PC-9 (cell line): ENCODE data around the gene HJV. TPM values are rescaled to one million over a fixed set of nuclear protein-coding genes. Genes with fewer than 3 reads are reported as not detected.
A peak's percentile ranks its signal among the peaks of the same experiment; 100 is the strongest.

Source experiments
- BruUV-seq: library from RNA; stranded (reverse); fragments of 400-500 nt; replicated peaks from 2 replicates; lab custom pipeline; 2021; lab: Mats Ljungman, UMichigan
- CTCF ChIA-PET: fragments of 300-600 bp; sonication (Branson Sonifier 250); formaldehyde crosslinking; loops from one replicate; lab custom pipeline; 2022; ENCODE audit warnings: antibody characterized with exemption; lab: Charles Lee
- POLR2A ChIA-PET: fragments of 300-600 bp; sonication (Branson Sonifier 250); formaldehyde crosslinking; loops from one replicate; lab custom pipeline; 2022; ENCODE audit warnings: antibody characterized with exemption; ENCODE audit not compliant: unreplicated experiment; lab: Charles Lee
- DNase-seq, 2 experiments: peaks; one replicate each; pipeline versions ENCODE4 v3.0.0 to v3.0.0-alpha.2; 2015 to 2022; ENCODE audit warnings: mixed read lengths in 1 of 2
- H2AFZ ChIP-seq: fragments of 200-600 bp; sonication (generic); 2 replicates; pipeline ENCODE4 v1.8.1; 2017; ENCODE audit warnings: antibody characterized with exemption
- H3F3A ChIP-seq: fragments of 200-600 bp; sonication (generic); 2 replicates; pipeline ENCODE4 v1.8.1; 2017; ENCODE audit warnings: antibody characterized with exemption, mild to moderate bottlenecking, low read depth; ENCODE audit not compliant: insufficient read depth
- H3K27ac ChIP-seq: fragments of 200-600 bp; sonication (generic); 2 replicates; pipeline ENCODE4 v1.6.1; 2016; ENCODE audit warnings: mixed run types
- H3K27me3 ChIP-seq: fragments of 200-600 bp; sonication (generic); 2 replicates; pipeline ENCODE4 v1.6.1; 2016; ENCODE audit warnings: low read depth, mixed run types; ENCODE audit not compliant: insufficient read depth
- H3K36me3 ChIP-seq: fragments of 200-600 bp; sonication (generic); 2 replicates; pipeline ENCODE4 v1.6.1; 2016; ENCODE audit warnings: low read depth, mixed run types
- H3K4me1 ChIP-seq: fragments of 200-600 bp; sonication (generic); replicated peaks from 2 replicates; pipeline ENCODE4 v1.6.1; 2016; ENCODE audit warnings: mixed run types; ENCODE audit not compliant: insufficient read depth
- H3K4me2 ChIP-seq: fragments of 200-600 bp; sonication (generic); 2 replicates; pipeline ENCODE4 v1.6.1; 2017; ENCODE audit warnings: mixed run types
- H3K4me3 ChIP-seq: fragments of 200-600 bp; sonication (generic); 2 replicates; pipeline ENCODE4 v1.6.1; 2016; ENCODE audit warnings: mixed run types
- H3K79me2 ChIP-seq: fragments of 200-600 bp; sonication (generic); 2 replicates; pipeline ENCODE4 v1.6.1; 2017; ENCODE audit warnings: low read depth, mixed run types
- H3K9me2 ChIP-seq: fragments of 200-600 bp; sonication (generic); 2 replicates; pipeline ENCODE4 v1.8.1; 2017; ENCODE audit warnings: mild to moderate bottlenecking; ENCODE audit not compliant: insufficient read depth
- H3K9me3 ChIP-seq: fragments of 200-600 bp; sonication (generic); 2 replicates; pipeline ENCODE4 v1.8.1; 2016; ENCODE audit warnings: low read depth; ENCODE audit not compliant: insufficient read depth
- H4K20me1 ChIP-seq: fragments of 200-600 bp; sonication (generic); 2 replicates; pipeline ENCODE4 v1.8.1; 2017; ENCODE audit not compliant: insufficient read depth
- EZH2 ChIP-seq: fragments of 200-600 bp; sonication (generic); IDR thresholded peaks from 2 replicates; pipeline ENCODE4 v1.8.0; 2017; ENCODE audit warnings: antibody characterized with exemption, low read depth
- intact Hi-C: fragments of 100-400 bp; cut with micrococcal nuclease; formaldehyde crosslinking; loops from one replicate; pipeline ENCODE4 v1.10.0; 2022; ENCODE audit not compliant: unreplicated experiment
- total RNA-seq: library from RNA; stranded (reverse); gene quantifications from 2 replicates; pipeline ENCODE4 v1.2.3, GENCODE V29; 2021
- TF ChIP-seq, protein P1 (sequence below): fragments of 200-600 bp; sonication (generic); conservative IDR thresholded peaks from 2 replicates; pipeline ENCODE4 v1.6.1; 2017; ENCODE audit warnings: mixed run types, antibody characterized with exemption, mild to moderate bottlenecking, moderate library complexity

The HJV gene
- total RNA-seq, 1 experiment from 2014 or later = not detected

DNA sequence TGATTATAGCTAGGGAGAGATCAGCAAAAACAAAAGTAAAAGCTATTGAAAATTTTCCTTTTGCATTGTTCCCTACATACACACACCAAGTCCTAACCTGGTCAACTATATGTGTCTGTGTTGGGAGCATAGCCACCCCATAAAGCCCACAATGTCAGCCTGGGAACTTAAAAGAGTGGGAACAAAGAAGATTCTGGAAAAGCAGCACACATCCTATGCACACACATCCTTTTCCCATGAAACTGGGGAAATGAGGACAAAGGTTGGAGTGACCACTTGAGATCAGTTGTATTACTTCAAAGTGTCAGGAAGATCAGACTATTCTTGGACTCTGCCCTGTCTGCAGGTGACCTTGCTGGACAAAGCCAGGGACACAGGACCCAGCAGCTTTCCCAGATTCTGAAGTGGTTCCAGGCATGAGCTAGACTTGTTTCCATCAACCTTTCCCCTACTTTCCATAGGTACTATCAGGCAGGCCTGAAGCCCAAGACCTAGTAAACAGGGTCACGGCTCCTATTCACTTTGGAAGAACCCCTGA is 41.0 kb downstream of the HJV start:
- peak in 1 of 2 experiments; percentile 2 for DNase-seq
- BruUV-seq = no TSS peak
- CTCF ChIA-PET = interaction anchor here (4.7 kb wide), 1 partner anchor 26 kb away, joined by 24 read pairs; no protein-coding TSS in a partner anchor
- Histone ChIP-seq H3K79me2 (no peaks in the 10 kb centered on the region), H3K27ac (peak overlapping the region; percentile 100), H4K20me1 (no peaks in the 10 kb centered on the region), H3K4me2 (peak overlapping the region; percentile 89), H3K4me3 (no peak overlapping the region), H2AFZ (no peak overlapping the region), H3K4me1 (peaks cover 60% of the 10 kb centered on the region), H3K27me3 (no peaks in the 10 kb centered on the region), H3F3A (peaks cover 34% of the 10 kb centered on the region), H3K9me3 (no peaks in the 10 kb centered on the region), H3K9me2 (no peaks in the 10 kb centered on the region), H3K36me3 (no peaks in the 10 kb centered on the region)
- POLR2A ChIA-PET = no interaction called here
- TF ChIP-seq EZH2 = no peak
- TF ChIP-seq, protein P1, sequence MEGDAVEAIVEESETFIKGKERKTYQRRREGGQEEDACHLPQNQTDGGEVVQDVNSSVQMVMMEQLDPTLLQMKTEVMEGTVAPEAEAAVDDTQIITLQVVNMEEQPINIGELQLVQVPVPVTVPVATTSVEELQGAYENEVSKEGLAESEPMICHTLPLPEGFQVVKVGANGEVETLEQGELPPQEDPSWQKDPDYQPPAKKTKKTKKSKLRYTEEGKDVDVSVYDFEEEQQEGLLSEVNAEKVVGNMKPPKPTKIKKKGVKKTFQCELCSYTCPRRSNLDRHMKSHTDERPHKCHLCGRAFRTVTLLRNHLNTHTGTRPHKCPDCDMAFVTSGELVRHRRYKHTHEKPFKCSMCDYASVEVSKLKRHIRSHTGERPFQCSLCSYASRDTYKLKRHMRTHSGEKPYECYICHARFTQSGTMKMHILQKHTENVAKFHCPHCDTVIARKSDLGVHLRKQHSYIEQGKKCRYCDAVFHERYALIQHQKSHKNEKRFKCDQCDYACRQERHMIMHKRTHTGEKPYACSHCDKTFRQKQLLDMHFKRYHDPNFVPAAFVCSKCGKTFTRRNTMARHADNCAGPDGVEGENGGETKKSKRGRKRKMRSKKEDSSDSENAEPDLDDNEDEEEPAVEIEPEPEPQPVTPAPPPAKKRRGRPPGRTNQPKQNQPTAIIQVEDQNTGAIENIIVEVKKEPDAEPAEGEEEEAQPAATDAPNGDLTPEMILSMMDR = no peak
- intact Hi-C loops = no loop called here

DNA sequence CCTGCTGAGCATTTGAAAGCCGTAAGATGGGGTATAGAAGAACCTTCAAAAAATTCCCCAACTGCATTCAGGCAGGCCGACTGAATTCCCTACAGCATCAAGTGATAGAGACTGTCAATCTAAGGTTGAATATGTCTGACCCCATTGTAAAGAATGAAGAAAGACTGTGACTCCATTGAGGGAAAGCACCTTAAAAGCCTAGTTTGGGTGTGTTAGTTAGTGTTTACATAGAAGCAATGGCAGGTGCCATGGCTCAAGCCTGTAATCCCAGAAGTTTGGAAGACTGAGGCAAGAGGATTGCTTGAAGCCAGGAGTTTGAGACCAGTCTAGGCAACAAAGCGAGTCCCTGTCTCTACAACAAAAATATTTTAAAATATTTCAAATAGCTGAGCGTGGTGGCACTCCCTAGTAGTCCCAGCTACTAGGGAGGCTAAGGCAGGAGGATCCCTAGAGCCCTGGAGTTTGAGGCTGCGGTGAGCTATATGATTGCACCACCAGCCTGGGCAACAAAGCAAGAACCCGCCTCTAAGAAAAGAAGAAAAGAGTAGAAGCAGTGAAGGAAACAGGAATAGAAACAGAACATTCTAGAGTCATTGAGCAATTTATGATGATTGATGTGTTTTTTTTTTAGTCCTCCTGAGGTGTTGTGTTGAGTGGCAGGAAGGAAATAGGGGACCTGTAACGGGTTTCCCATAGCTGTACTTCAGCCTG is 41.6 kb downstream of the HJV start:
- TF ChIP-seq, protein P1 = no peak
- no peak for TF ChIP-seq EZH2
- Histone ChIP-seq H3F3A (peaks cover 28% of the 10 kb centered on the region), H3K9me2 (no peaks in the 10 kb centered on the region), H3K4me3 (no peak overlapping the region), H3K4me2 (peak overlapping the region; percentile 89), H3K9me3 (no peaks in the 10 kb centered on the region), H3K4me1 (peaks cover 54% of the 10 kb centered on the region), H4K20me1 (no peaks in the 10 kb centered on the region), H3K27me3 (no peaks in the 10 kb centered on the region), H2AFZ (no peak overlapping the region; the same call in 1 of the 2 replicates), H3K79me2 (no peaks in the 10 kb centered on the region), H3K36me3 (no peaks in the 10 kb centered on the region), H3K27ac (peak overlapping the region; percentile 100)
- ChIA-PET CTCF (interaction anchor here (0.6 to 4.7 kb wide), 6 partner anchors 27 to 134 kb away, joined by 3 to 24 read pairs (median 5); partner anchors contain the start of genes NUDT17 and PIAS3), POLR2A (interaction anchor here (0.5 to 0.7 kb wide), 9 partner anchors 10 to 88 kb away, joined by 3 to 20 read pairs (median 6); no protein-coding TSS in a partner anchor)
- peak in 1 of 2 experiments; percentile 55 for DNase-seq
- BruUV-seq = TSS peak; percentile 81
- intact Hi-C loops = loop anchor here (1.0 to 5.0 kb wide), 5 partner anchors 16 to 88 kb away; partner anchors contain the start of genes PEX11B and TXNIP
